ENCODE measurements around the gene SIRPD.
"Not testable (repeated sequence)": the region's sequence is repeated elsewhere in the genome, so short reads cannot be mapped to it uniquely, and the experiment has no call there.

The SIRPD gene

GRCh38 chr20:1557605-1558004, at the start of gene SIRPD:
Gene SIRPD, minus strand, starts transcription at chr20:1557705. Its CDS starts 52 bp downstream, at chr20:1557653.
- no peak for DNase-seq (ENCODE audit: low read depth)

DNA sequence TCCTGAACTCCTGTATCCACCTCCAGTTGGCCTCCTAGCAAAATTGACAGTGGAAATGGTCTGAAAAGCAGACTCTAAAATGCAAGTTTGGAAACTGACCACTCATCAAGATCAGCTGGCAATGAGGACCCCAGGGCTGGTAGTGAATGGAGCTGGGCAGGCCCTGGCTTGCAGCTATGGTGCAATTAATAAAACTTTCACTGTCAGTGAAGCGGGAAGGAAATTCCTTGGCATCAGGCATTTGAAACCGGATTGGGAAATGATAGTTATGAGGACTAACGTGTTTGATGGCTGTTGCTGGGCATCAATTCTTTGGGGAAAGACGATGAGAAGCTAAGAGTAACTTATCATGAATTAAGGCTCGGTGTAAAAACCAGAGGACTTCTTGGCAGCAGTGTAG, 43.2 kb upstream of the SIRPD start:
- DNase-seq (ENCODE audit: low read depth): no peak

DNA sequence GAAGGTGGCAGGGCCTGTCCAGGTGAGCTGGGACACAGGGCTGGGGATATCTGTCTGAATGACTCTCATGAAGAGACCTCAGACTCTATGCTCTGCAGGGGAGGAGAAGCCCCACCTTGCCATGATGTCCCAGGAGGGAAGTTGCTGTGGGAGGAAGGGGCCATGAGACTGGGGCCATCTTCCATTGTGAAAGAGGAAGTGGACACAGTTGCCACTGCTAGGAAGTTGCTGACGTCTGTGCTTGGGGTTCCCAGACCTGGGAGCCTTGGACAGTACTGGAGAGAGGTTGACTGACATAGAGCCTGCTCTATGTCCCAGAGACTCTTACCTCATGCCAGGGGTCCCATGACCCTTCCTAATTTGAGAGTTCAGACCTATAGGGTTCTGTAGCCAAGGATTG, 37.8 kb upstream of the SIRPD start:
- no peak for DNase-seq (ENCODE audit: low read depth)

DNA sequence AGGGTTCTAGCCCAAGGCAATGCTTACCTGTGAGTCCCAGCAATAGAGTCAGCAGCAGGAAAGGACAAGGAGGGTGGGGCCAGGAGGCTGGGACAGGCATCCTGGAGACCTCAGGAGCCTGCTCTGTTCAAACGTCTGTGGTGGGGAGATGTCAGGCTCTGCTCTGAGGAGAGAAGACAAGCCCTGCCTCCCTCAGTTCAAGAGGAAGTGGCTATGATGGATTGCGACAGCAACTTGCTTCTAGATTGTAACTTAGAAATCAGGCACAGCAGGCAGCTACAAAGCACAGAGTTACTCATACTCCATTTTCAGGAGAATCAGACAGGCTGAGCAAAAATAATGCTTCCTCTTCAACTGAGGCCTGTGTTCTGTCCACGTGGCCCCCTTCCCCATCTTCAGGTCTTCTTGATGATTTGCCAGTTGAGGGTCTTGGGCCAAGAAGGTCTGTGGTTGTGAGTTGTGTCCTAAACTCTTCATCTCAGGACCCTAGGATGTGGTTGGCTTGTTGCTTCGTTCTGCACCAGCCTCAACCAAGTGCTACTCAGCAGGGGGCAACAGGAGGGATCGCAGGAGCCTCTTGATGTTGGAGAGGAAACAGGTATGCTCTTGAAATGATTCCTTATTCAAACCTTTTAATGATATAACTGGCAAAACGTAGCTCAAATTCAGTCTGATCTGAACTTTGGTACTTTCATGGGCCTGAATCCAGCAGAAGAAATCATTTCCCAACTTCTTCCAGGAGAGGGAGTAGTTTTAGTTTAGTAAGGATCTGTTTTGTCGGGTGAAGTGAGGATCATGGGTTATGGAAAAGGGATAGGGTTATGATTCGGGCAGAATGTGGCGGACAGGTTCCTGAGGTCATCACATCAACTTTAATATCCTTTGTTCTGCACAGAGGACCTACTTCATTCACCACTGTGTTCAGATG, 31.3 kb upstream of the SIRPD start:
- no peak for DNase-seq (ENCODE audit: low read depth)

DNA sequence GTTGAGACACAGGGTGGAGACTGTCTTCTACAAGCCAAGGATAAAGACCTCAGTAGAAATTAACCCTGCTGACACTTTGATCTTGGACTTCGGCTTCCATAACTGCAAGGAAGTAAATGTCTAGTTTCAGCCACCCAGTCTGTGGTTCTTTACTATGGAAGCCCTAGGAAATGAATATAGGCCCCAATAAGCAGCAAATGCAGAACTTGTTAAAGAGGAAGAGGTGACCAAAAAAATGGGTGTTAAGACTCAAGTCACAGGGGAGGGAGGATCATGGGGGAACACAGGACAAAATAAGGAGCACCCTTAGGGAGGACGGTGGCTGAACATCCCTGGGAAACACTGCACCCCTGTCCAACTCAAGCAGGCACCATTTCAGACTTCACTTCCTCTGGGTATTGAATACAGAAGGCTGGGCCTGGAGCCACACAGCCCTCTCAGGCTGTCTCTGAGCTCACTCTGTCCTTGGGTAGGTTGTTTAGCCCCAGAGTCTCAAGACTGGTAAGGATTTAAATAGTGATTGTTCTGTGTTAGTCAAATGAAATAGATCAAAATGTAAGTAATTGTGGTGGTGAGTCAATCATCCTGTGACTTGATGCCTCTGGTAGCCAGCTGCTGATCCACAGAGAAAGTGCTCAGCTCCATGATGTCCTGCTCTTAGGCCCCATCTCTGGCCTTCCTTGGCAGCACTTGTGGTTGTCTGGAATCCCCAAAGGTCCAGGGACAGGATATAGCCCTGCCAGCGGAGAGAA, 30.5 kb upstream of the SIRPD start:
- no peak for DNase-seq (ENCODE audit: low read depth)

DNA sequence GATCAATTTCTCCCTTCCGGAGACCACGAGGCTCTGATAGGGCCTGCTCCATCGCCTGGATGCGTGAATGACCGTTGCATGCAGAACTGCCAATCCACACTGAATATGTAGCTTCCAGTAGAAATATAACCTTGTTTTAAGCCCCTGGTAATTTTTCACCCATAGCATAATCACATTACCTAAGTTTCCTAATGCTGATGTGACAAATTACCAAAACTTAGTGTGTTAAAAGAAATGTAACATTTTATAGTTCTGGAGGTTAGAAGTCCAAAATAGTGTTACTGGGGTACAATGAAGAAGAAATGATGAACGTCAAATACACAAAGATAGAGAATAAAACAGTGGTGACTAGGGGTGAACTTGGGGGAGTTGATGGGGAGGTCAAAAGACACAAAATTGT, 22.0 kb upstream of the SIRPD start:
- no peak for DNase-seq (ENCODE audit: low read depth)

DNA sequence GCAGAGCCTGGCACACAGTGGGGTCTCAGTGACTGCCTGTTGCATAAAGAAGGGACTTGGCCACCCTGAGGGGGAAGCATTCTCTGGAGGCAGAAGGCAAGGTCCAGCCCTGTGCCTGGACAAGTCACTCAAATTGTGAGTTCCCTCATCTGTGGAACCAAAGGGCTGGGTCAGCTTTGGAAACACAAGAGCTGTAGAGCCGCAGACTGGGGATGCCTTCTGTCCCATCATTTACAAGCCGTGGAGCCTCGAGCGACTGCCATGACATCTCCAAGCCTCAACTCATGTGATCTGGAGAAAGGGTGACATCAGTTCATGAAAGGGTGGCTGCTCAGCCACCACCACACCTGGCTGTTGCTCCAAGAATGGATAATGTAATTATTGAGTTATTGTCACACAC, 20.4 kb upstream of the SIRPD start:
- no peak for DNase-seq (ENCODE audit: low read depth)

DNA sequence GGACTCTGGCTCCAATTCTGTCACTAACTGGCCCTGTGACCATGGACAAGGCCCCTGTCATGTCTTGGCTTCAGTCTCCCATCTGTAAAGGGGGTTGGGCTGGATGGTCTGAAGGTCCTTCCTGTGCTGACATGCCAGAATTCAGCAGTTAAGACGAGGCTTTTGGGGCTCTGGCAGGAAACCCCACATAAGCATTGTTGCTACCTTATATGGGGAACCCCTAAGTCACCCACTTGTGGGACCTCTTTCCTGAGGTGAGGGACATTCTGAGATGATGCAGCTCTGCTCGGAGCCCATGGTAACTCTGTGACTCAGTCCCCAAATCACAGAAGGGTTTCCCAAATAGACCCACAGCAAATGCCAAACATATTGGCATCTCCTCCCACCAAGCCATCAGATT, 19.8 kb upstream of the SIRPD start:
- not testable (repeated sequence) for DNase-seq (ENCODE audit: low read depth)

- no peak for DNase-seq (ENCODE audit: low read depth)
Observed at GRCh38 chr20:1576641-1577040, 19.1 kb upstream of the SIRPD start.

GRCh38 chr20:1576003-1576402, 18.5 kb upstream of the SIRPD start:
- not testable (repeated sequence) for DNase-seq (ENCODE audit: low read depth)

GRCh38 chr20:1571583-1571982, 14.1 kb upstream of the SIRPD start:
- not testable (repeated sequence) for DNase-seq (ENCODE audit: low read depth)

DNA sequence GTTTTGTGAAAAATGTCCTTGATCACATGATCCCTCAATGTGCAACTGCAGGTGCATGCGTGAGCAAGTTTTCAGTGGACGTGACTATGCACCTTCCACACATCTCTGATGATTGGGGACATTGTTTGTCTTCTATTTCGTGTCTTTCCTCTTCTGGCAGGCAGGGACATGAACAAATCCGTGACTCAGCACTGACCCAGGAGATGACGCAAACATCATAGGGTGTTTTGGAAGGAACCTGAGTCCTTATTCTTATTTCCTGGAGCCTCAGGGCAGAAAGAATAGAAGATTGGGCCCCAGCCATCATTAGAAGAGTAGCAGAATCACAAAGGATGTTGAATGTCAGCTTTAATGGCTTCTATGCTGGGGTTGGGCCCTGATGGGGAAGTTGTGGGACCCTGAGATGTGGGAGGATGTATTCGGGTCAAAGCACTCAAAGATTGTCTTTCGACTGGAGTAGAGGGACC, 11.9 kb upstream of the SIRPD start:
- DNase-seq (ENCODE audit: low read depth): no peak

GRCh38 chr20:1568163-1568490, 10.6 kb upstream of the SIRPD start:
- no peak for DNase-seq (ENCODE audit: low read depth)

- DNase-seq (ENCODE audit: low read depth): no peak
Observed at GRCh38 chr20:1567392-1568162, 10.1 kb upstream of the SIRPD start.

DNA sequence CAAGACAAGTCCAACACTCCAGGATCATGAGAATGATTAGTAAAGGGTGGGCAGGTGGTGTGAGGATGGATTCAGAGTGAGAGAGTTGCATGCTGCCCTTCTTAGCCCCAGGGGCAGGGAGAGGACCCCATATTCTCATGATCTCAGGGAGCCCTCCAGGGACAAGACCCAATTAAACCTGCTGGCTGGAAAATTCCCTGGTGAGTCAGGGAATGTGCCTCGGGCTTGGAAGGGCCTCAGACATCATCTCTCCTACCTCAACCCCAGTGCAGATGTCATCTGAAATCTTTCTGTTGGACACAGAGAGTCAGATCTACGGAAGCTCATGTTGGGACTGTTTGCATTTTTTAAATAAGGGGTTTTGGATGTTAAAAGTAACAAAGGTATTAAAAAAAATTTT, 9.2 kb upstream of the SIRPD start:
- DNase-seq (ENCODE audit: low read depth): no peak

- no peak for DNase-seq (ENCODE audit: low read depth)
Observed at GRCh38 chr20:1565461-1565860, 8.0 kb upstream of the SIRPD start.

DNA sequence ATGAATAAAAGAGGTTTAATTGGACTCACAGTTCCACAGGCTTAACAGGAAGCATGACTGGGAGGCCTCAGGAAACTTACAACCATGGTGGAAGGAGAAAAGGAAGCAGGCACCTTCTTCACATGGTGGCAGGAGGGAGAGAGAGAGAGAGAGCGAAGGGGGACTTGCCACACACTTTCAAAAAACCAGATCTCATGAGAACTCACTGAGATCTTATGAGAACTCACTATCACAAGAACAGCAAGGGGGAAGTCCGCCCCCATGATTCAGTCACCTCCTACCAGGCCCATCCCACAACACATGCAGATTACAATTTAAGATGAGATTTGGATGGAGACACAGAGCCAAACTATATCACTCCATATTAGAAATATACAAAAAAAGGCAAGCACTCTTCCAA, 6.1 kb upstream of the SIRPD start:
- DNase-seq (ENCODE audit: low read depth): no peak

- no peak for DNase-seq (ENCODE audit: low read depth)
Observed at GRCh38 chr20:1562622-1563021, 5.1 kb upstream of the SIRPD start.

GRCh38 chr20:1561350-1561749, 3.8 kb upstream of the SIRPD start:
- DNase-seq (ENCODE audit: low read depth): no peak

- DNase-seq (ENCODE audit: low read depth): no peak
Observed at GRCh38 chr20:1555952-1556351, 1.6 kb downstream of the SIRPD start.

- no peak for DNase-seq (ENCODE audit: low read depth)
Observed at GRCh38 chr20:1539816-1540419, 17.6 kb downstream of the SIRPD start.

GRCh38 chr20:1538655-1539054, 18.9 kb downstream of the SIRPD start:
- no peak for DNase-seq (ENCODE audit: low read depth)
